ENCODE data around the gene ZNF678.

Gene ZNF678

GRCh38 chr1:227561241-227561907 is 2.0 kb upstream of the ZNF678 start:
- H3K4me3 ChIP-seq: peak overlapping the region; percentile 58
- no peak overlapping the region for H3K27ac ChIP-seq
- TF ChIP-seq, protein P1, sequence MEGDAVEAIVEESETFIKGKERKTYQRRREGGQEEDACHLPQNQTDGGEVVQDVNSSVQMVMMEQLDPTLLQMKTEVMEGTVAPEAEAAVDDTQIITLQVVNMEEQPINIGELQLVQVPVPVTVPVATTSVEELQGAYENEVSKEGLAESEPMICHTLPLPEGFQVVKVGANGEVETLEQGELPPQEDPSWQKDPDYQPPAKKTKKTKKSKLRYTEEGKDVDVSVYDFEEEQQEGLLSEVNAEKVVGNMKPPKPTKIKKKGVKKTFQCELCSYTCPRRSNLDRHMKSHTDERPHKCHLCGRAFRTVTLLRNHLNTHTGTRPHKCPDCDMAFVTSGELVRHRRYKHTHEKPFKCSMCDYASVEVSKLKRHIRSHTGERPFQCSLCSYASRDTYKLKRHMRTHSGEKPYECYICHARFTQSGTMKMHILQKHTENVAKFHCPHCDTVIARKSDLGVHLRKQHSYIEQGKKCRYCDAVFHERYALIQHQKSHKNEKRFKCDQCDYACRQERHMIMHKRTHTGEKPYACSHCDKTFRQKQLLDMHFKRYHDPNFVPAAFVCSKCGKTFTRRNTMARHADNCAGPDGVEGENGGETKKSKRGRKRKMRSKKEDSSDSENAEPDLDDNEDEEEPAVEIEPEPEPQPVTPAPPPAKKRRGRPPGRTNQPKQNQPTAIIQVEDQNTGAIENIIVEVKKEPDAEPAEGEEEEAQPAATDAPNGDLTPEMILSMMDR (IDR thresholded peaks at IDR 0.05): no peak
- DNase-seq (ENCODE audit: low spot score): no peak

DNA sequence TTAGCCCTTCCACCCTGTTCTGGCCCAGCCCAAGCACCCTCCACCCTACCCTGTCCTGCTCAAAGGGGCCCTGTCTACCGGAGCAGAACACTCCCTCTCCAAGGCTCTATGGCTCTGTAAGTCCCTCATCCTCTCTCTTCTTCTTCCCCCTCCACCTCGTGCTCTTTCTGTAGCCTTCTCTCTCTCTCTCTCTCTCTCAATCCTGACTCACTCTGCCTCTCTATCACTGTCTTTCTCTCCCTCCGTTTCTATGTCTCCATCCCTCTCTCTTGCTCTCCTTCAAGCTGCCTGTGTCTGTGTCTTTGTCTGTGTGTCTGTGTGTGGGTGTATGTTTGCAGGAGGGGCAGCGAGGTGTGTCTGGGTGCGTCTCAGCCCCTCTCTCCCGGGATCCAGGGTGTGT is 1.3 kb upstream of the ZNF678 start:
- TF ChIP-seq, protein P1 (IDR thresholded peaks at IDR 0.05): no peak
- Histone ChIP-seq H3K27ac (no peak overlapping the region), H3K4me3 (no peak overlapping the region)
- no peak for DNase-seq (ENCODE audit: low spot score)

GRCh38 chr1:227562933-227563323 is 428 bp upstream of the ZNF678 start:
- TF ChIP-seq, protein P1 (IDR thresholded peaks at IDR 0.05): no peak
- Histone ChIP-seq H3K4me3 (peak overlapping the region; percentile 86), H3K27ac (peak overlapping the region in 1 of 2 donors; percentile 91)
- peak; percentile 72 for DNase-seq (ENCODE audit: low spot score)

DNA sequence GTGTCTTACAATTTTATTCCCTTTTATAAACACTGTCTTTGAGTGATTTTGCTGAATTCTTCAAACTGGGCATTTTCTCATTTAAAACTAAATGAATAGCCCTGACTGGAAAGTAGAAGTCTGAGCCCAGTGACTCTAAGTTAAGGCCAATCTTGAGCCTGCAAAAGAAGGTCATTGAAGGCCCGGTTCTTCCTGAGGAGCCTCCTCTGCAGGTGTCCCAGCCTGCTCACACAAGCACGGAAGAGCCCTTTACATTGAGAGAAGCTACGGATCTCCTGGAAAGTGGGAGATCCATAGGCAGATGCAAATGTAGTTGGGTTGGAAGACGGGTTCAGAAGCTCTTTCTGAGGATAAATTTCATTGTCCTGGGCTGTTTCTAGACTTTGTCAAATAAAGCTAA is 3.9 kb downstream of the ZNF678 start:
- Histone ChIP-seq H3K4me3 (no peak overlapping the region), H3K27ac (no peak overlapping the region)
- no peak for DNase-seq (ENCODE audit: low spot score)
- TF ChIP-seq, protein P1 (IDR thresholded peaks at IDR 0.05): no peak

DNA sequence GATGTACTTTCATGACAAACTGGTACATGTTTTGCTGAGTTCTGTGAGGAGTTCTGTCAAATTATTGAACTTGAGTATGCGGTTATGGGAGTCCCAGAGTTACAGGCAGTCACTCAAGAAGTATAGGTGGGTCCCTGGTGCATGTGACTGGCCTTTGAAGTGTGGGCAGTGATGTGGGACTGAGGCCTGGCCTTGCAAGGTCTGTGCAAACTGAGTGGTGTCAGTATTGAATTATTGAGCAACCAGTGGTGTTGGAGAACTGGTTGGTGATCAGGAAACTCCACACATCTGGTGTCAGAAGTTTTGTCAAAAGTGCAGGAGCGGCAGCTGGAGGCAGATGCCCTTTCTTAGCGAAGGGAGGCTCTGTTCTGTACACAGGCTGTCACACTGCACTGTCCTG is 5.2 kb downstream of the ZNF678 start:
- TF ChIP-seq, protein P1 (IDR thresholded peaks at IDR 0.05): no peak
- no peak for DNase-seq (ENCODE audit: low spot score)
- Histone ChIP-seq H3K27ac (no peak overlapping the region), H3K4me3 (no peak overlapping the region)

GRCh38 chr1:227572752-227573151 is 9.4 kb downstream of the ZNF678 start:
- Histone ChIP-seq H3K4me3 (no peak overlapping the region), H3K27ac (no peak overlapping the region)
- TF ChIP-seq, protein P1 (IDR thresholded peaks at IDR 0.05): no peak
- DNase-seq (ENCODE audit: low spot score): no peak

DNA sequence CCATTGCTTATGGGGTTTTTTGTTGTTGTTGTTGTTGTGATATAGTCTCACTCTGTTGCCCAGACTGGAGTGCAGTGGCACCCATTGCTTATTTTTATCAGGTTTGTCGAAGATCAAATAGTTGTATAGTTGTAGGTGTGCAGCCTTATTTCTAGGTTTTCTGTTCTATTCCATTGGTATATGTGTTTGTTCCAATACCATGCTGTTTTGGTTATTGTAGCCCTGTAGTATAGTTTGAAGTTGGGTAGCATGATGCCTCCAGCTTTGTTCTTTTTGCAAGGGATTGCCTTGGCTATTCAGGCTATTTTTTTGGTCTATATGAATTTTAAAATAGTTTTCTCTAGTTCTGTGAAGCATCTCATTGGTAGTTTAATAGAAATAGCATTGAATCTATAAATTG is 11.6 kb downstream of the ZNF678 start:
- H3K27ac ChIP-seq: no peak overlapping the region
- no peak for DNase-seq (ENCODE audit: low spot score)
- TF ChIP-seq, protein P1 (IDR thresholded peaks at IDR 0.05): no peak
- no peak overlapping the region for H3K4me3 ChIP-seq

Data from coronary artery (tissue), 2 donors.